ENCODE results near the gene SLC24A3.

Gene SLC24A3

GRCh38 chr20:19701429-19701828, 489.0 kb downstream of the SLC24A3 start:
- DNase-seq: no peak

DNA sequence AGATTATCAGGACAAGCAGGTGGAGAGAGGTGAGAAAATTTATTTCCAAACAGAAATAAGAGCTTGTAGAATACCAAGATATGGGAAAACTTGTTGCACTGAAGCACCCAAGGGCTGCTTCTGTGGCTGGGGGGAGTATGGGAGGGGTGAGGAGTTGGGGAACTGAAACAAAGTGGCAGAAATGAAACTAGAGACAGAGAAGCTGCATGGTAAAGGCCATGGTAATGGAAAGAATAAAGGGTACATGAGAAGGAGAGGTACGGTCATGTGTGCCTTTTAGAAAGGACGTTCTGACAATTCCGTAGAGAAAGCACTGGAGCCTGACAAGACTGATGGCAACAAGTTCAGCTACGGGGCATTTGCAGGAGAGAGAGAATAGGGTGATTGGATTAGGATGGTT, 494.0 kb downstream of the SLC24A3 start:
- peak in 2 of 51 donors; percentile 3 to 24 for DNase-seq

DNA sequence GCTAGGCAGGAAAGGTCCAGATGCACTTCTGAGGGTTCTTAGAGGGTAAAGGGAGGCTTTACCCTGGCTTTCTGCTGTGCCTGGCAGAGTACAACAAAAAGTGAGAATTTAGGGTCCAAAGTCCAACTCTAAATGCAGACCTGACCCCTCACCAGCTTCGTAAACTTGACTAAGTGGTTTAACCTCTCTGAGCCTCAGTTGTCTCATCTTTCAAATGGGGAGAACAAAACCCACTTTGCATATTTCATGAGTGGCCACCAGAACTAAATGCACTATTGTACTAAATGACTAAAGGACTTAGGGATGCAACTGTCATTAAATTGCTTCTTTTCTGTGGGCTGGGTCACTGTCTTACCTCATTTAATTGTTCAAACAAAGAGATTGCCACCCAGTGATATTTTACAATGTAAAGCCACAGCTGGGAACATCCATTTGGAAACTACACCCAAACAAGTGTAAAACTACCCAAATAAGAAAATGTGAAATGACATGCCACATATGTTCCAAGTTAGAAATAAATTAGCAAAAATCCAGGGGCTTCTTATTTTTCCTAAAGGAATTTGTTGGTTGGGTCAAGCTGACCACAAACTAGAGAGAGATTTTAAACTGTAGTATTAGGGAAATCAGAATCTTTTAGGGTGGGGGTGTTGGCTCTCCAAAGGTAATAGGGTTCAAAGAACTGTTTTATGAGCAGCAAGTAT, 497.3 kb downstream of the SLC24A3 start:
- DNase-seq: no peak

GRCh38 chr20:19710336-19711120, 498.1 kb downstream of the SLC24A3 start:
- peak in 1 of 51 donors; percentile 4 for DNase-seq

- no peak for DNase-seq
Measured at GRCh38 chr20:19711126-19711525, 498.7 kb downstream of the SLC24A3 start.

- DNase-seq: no peak
Measured at GRCh38 chr20:19712721-19713260, 500.3 kb downstream of the SLC24A3 start.

DNA sequence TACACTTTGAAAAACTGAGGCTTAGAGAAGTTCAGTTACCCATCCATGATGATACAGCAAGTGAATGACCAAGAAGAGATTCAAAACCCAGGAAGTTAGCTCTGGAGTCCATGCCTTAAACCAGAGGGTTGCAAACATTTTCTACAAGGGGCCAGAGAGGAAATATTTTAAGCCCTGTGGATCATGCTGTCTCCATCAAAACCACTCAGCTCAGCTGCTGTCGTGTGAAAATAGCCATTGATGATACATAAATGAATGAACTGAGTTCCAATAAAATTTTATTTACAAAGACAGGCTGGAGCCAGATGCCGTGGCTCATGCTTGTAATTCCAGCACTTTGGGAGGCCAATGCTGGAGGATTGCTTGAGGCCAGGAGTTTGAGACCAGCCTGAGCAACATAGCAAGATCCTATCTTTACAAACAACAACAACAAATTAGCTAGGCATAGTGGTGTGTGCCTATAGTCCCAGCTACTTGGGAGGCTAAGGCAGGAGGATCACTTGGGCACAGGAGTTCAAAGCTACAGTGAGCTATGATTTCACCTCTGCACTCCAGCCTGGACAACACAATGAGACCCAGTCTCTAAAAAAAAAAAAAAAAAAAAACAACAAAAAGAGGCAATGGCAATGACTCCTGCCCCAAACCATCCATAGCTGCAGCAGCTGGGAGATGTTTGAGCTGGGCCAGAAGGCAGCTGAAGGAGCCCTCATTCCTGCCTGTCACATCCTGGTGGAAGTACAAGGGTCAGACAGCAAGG, 501.6 kb downstream of the SLC24A3 start:
- no peak for DNase-seq

DNA sequence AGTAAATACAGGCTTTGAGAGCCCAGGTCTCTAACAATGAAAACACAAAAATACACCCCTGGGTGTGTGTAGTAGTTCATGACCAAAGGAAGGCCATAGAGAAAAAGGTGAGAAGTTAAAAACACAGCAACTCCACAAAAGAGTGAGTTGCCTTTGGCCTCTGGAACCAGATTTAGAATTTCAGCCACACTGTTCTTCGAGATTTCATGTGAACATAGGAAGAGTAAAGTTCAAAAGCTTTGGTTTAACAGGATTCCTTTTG, 502.1 kb downstream of the SLC24A3 start:
- no peak for DNase-seq

DNA sequence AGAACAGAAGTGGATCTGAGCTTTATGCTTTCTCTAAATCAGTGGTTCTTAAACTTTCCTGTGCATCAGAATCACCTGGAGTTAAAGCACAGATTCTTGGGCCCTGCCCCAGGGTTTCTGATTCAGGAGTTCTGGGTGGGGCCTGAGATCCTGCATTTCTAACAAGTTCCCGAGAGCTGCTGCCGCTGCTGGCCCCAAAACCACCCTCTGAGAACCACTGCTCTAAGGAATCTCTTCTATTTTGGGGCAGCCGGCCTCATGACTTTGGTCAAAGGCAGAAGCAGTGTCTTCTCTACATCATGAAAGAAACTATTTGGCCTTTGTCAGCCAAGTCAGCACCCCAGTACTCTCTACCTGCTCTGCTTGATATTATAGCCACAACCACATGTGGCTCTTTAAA, 503.5 kb downstream of the SLC24A3 start:
- DNase-seq: no peak

DNA sequence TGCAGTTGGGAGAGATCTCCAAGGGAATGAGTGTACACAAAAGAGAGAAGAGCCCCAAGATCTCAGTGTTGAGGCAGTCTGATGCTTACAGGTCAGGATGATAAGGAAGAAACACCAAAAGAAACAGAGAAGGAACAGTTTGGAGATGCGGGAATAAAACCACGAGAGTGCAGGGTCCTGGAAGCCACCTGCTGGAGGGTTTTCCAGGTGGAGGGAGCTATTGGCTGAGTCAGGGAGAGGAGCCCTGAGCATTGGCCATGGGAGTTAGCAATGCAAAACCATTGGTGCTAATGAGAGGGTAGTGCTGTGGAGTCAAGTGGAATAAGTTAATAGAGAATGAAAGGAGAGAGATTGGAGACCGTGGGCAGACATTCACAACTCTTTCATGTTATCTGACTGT, 506.4 kb downstream of the SLC24A3 start:
- no peak for DNase-seq

DNA sequence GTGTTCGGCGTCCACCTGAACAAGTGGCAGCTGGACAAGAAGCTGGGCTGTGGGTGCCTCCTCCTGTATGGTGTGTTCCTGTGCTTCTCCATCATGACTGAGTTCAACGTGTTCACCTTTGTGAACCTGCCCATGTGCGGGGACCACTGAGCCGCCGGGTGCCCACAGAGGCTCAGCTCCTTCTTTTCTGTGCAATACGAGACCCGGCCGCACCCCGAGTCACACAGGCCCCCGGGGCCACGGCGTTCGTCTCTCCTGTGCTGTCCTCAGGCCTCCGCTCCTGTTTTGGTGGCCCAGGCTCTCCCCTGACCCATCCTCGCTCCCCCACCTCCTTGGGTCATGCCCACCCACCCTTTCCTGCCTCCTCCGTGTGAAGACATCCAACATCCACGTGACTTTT, 508.5 kb downstream of the SLC24A3 start:
- DNase-seq: no peak

- DNase-seq: no peak
Measured at GRCh38 chr20:19723051-19723450, 510.6 kb downstream of the SLC24A3 start.

- no peak for DNase-seq
Measured at GRCh38 chr20:19723813-19724430, 511.5 kb downstream of the SLC24A3 start.

- DNase-seq: no peak
Measured at GRCh38 chr20:19725373-19725772, 512.9 kb downstream of the SLC24A3 start.

DNA sequence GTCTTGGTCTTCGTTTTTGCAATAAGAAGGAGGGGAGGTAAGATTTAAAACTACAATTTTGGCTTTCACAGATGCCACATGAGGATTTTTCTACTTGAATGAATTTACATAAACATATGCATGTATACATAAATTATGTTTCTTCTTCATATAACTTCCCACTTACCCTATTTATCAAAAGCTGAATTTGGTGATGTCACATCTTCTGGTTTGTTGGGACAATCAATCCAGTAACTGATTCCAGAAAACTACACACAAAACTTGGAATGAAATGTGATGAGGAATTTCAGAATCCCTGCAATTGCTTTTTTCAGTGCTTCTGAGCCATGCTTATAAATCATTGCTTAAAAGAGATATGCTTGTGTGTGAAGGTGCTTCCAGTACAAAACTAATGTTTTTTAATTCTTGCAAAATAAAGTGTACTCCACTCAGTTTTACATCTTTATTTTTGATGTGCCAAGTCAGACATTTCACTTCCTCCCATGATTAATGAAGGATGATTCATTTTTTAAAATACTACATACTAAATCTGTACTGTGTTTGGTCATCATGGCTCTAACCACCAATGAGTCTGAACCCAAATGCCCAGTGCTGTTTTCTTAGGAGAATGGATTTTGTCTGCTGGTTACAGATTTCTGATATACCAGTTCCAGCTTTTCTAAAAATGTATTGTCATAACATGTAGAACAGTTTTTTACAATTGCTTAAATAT, 513.5 kb downstream of the SLC24A3 start:
- no peak for DNase-seq

- DNase-seq: no peak
Measured at GRCh38 chr20:19727251-19727847, 514.9 kb downstream of the SLC24A3 start.

GRCh38 chr20:19729672-19730071, 517.2 kb downstream of the SLC24A3 start:
- no peak for DNase-seq

DNA sequence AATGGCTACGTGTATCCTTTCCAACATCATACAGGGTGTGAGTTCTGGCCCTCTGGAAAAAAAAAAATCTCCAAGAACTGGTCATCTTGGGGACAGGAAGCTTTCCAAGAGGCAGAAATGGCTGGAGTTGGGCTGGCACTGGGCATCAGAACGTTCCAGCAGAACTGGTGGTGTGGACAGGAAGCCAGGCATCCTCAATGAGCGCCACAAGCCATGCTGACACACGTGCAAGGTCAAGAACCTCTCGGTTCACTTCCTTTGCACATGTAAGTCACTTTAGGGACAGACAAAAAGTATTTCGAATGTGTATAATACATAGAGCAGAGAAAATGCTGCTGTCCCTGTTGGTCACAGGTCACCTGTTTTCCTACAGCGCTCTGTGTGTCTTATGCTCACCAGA, 518.3 kb downstream of the SLC24A3 start:
- no peak for DNase-seq

- DNase-seq: no peak
Measured at GRCh38 chr20:19734811-19735210, 522.4 kb downstream of the SLC24A3 start.

GRCh38 chr20:19735446-19735845, 523.0 kb downstream of the SLC24A3 start:
- peak in 13 of 51 donors; percentile 1 to 57 (median 14) for DNase-seq

- DNase-seq: no peak
Measured at GRCh38 chr20:19737025-19737424, 524.6 kb downstream of the SLC24A3 start.

Data from hypothalamus (tissue), 51 donors.